Activated CD4-positive, alpha-beta T cell treated with anti-CD3 and anti-CD28 coated beads, Interleukin-2, Interleukin-4, amounts not matched to agents 100 ng/mL and 50 ng/mL, durations not matched to agents 16 hours and 8 hours (primary cell): ENCODE data around the gene GBE1.

Experiments
- DNase-seq: peaks from one replicate; pipeline ENCODE4 v3.0.0-alpha.2; 2020; ENCODE audit warnings: low spot score

Gene GBE1

DNA sequence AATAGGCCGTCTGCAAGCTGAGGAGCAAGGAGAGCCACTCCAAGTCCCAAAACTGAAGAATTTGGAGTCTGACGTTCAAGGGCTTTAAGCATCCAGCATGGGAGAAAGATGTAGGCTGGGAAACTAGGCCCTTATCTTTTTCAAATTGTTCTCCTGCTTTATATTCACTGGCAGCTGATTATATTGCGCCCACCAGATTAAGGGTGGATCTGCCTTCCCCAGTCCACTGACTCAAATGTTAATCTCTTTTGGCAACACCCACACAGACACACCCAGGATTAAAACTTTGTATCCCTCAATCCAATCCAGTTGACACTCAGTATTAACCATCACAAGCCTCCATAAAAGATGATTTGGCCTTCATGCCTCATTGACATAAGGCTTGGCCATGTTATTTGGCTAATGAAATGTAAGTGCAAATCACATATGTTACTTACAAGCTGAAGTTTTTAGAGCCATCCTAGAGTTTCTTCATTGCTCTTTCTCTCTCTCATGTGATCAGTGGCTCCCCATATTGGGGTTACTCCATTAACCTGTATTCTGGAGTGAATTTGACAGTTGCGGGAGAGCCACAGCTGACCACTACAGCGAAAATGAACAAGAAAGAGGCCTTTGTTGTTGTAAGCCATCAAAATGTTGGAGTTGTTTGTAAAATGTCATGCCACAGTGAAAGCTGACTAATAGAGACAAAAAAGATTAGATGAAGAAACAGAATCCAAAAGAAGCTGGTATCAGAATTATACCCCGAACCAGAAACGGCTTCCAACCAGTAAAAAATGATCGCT lies 61.7 kb downstream of the GBE1 start:
- DNase-seq: no peak

DNA sequence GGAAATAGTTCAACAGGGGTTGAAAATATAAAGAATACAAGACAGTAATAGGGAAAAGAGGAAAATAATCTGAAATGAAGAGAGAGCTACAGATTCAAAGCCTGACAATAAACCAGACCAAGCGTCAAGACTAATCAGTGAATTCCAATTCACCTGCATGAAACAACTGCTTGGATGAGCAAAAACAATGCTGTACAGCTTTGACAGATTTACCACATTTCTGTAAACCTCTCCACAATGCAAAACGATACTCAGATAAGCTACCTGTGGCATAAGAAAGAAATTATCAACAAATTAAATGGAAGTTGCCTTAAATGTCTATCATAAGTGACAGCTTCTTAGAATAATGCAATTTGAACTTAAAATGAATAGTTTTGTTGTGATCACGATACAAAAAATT lies 65.4 kb downstream of the GBE1 start:
- DNase-seq: no peak

DNA sequence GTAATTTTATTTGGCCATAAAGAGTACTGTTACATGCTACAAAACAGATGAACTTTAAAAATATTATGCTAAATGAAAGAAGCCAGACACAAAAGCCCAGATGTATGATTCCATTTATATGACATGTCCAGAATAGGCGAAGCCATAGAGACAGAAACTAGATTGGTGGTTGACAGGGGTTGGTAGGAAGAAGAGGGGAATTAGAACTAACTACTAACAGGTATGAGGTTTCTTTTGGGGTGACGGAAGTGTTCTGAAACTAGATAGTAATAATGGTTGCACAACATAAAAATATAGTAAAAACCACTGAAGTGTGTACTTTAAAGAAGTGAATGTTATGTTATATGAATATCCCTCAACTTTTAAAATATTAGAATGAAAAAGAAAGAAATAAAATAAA lies 66.1 kb downstream of the GBE1 start:
- no peak for DNase-seq

DNA sequence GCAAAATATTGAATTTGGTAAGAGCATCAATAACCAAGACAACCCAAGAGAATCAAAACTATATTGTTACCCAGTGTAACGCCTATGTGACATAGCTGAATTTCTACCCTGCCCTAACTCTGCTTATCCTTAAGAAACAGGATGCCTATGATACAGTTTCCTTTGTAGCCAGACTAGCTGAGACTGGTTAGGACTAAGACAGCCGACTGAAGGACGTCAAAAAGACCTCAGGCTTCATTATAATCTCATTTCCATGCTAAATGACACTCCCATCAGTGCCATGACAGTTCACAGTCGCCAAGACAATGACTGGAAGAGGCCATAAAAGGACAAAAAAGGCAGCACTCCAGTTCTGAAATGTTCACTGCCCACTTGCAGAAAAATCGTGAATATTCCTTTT lies 66.8 kb downstream of the GBE1 start:
- DNase-seq: no peak

DNA sequence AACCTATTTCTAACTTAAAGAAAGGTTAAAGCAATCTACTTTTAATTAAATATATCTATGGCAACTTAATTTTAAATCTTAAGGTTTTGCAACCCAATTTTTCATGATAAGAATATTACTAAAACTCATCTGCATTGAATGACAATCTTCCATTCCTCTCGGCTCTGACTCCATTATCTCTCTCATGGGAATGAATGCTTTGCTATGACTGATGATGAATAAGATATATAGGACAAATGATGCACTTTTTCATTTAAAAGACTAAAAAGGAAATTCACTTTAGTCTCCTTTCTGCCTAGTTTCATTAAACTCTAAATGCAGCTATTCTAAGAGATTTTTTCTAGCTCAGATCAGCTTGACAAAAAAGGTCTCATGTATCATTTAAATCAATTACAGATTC lies 68.7 kb downstream of the GBE1 start:
- no peak for DNase-seq

DNA sequence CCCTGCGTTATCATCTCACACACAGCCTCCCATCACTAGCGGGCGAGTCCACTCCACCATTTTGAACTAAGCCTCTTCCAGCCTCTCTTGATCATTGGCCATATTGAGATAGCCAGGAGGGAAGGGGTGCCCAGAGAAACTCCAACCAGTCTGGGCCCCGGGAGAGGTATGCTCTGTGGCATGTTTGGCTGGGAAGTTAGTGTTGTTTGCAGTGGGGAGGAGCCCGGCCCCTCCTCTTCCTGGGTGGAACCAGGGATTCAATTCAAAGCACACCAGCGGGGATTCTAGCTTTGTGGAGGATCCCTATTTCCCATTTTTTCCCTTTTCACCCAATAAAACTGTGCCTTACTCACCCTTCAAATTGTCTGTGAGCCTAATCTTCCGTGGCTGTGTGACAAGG lies 71.8 kb downstream of the GBE1 start:
- no peak for DNase-seq

DNA sequence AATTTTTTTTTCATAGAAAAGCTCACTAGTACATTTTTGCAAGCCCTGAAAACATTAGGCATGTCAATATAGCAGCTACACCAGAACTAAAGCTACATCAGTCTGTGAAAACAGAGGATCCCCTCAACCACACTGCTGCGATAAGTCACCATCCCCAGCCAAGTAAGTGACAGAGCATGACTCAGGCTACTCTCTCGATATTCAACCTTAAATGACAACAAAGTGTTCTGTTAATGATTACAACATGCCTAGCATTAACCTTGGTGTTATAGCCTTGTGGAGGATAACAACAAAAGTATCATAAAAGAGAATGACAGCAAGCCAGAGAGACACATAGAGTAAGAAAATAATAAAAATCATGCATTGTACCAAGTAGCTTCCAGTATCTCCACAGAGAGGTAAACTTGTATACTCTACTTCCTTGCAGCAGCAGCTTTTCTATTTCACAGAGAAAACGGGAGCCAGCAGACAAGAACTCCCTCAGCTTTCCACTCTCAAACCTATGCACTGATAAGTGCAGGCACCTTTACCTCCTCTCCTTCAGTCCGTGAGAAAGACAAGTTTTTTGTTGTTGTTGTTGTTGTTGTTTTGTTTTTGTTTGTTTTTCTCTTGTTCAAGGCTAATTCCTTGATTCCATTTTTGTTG lies 76.6 kb downstream of the GBE1 start:
- DNase-seq: no peak

DNA sequence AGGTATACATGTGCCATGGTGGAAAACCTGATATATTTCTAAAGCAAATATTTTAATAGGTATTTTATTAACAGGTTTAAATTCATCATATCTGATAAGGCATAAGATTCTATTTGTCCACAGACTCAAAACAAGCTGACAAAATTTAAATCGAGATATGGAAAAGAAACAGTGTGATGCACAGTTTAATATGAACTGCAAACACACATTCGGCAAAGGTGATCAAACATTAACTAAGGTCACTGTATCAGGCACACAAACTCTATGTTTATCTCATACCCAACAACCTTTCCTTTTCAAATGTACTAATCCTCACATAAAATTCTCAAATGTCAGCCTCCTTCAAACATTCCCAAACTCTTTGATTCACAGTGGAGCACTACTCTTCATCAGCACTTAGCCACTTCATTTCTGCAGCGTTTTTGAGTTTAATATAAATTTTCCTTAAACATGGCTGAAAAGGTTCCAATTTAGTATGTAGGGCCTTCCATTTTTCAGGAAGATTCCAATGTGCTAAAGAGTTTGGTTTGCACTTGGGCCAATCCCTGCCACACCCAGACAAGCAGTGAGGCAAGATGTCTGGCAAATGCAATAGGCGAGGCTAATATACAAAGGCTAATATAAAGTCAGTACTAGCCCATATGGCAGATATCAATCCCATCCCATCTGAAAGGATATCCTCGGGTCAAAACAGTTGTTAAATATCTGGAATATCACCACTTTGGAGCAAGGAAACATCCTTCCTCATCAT lies 84.6 kb downstream of the GBE1 start:
- no peak for DNase-seq

DNA sequence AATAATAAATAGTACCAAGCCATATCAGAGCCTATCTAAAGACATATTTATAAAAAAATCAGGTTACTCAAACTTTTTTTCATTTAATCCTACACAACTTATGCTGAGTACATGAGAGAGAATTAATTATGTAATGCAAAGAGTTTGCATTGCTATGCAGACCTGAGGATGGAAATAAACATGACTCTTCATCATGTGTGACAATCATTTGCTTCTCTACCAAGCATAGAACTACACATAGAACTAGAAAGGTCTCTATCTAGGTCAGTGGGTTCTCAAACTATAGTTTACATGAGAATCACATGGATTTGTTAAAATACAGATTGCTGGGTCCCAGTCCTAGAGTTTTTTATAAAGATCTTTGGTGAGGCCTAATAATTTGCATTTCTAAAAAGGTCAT lies 86.8 kb downstream of the GBE1 start:
- DNase-seq: no peak

DNA sequence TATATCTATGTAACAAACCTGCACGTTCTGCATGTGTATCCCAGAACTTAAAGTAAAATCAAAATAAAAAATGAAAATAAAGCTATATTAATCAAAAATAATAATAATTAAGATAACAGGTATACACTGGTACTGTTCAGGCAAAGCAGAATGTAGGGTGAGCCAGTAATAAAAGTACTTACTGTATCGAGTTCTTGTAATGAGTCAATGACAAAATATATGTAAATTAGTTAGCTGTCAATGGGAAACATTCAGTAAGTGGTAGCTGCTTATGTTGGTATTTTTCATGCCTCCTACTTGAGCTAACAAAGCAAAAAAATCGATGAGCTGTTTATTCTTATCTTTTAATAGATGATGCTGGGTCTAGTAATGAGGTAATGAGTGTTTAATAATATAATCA lies 93.2 kb downstream of the GBE1 start:
- no peak for DNase-seq

DNA sequence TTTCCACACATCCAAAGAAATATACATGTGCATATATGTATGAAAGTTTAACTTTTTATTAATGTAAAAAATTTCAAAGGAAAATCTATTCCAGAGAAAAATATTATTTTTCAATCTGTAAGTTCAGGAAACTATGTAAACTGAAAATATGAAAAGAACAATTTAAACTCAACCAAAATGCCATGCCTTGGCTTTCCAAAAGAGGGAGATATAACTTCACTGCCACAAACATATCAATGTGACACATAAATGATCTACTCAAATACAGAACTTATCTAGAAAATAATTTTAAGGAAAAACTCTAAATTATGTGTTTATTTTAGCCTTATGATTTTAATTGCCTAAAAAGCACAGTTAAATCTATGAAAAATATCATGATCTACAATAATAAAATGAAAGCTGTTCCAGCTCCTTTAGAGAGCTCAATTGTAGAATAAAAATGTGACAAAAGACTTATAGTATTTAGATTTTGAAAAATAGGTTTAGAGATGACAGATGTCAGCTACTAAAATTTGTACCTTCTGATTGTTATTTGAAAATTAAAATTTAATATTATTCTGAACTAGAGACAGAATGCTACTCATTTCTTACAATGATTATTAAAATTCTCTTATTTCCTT lies 94.8 kb downstream of the GBE1 start:
- no peak for DNase-seq

DNA sequence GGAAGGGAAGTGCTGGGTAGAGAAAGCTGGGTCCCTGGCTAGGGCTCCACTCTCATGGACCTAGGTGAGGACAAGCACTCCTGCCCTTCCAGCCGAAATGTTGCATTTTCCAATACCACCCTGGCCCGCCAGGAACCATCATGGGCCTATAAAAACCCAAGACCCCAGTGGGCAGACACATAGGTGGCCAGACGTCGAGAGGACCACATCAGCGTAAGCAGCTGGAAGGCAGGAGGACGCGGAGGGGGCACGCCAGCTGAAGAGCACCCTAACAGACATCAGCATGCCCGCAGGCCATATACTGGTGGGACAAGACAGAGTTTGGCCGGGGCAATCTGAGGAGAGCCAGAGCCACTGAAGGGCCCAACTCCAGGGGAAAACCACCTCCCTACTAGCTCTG lies 98.3 kb downstream of the GBE1 start:
- no peak for DNase-seq

DNA sequence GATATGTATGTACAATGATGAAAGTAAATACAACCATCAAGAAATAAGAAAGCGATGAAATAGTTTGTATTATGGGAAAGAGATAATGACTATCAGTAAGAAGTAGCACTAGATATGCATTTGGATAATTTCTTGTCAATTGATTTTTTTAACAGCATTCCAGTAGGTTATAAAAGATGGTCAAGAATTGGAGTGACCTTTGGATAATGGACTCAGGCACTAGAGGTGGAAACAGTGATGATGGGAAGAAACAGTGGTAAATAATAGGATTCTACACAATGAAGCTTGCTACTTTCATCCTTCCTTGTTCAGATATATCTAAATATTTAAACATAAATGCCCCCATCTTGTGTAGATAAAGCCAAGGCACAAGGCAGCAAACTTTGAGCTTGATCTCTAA lies 101.4 kb downstream of the GBE1 start:
- DNase-seq: no peak

DNA sequence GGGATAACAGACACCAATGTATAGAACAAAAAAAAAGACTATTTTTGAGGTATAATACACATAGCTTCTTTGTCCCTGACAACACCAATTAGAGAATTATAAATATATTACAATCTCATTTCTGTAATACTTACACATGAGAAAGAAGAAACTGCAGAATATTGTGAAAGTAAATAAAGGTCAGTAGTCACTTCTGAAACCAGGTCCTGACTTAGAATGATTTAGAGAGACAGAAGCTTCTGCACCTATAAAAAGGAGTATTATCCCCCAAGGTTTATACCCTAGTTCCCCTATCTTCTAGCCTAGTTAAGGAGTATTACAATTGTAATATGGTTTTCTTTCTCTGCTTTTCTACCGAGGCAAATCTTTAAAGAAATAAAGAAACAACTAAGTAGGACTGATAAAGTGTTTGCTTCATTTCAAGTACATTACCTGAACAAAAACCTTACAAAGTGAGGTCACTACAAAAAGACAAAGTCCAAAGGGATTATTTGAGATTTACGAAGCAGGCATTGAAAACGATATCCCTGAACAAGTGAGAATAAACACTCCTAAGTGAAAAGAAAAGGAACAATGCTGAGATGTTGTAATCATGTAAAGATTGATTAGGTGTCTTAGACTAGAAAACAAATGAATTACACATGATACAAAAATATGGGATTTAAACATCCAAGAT lies 103.0 kb downstream of the GBE1 start:
- no peak for DNase-seq

DNA sequence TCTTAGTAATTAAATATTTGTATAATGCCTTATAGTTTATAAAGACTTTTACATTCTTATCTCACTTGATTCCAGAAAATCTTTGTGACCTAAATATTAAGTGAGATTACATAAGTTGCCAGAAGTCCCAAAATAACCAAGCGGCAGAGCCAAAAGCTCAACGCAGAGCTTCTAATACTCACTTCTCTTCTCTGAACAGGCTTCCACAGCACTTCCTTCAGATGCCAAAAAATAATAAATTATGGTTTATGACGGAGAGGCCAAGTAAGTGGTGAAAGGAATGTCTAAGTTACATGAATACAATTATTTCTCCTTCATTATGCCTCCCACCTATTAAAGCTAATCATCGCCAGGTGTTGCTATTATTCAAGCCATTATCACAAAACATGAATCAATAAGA lies 110.3 kb downstream of the GBE1 start:
- DNase-seq: no peak

DNA sequence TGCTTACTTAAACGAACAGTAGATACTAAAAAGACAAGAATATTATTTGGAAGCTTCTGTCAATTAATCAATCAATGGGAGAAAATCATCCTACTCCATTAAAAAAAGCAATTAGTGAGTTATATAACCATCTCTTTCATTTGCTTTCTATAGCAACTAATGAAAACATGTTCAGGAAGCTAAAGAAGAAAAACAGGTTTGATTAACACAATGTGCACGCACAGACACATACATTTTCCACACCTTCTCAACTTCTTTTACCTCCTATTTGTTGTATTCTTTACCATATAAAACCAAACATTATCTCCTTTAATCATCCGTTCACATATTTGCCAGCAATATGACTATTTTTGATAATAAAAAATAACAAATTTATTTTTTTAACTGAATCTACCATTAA lies 111.3 kb downstream of the GBE1 start:
- DNase-seq: no peak

DNA sequence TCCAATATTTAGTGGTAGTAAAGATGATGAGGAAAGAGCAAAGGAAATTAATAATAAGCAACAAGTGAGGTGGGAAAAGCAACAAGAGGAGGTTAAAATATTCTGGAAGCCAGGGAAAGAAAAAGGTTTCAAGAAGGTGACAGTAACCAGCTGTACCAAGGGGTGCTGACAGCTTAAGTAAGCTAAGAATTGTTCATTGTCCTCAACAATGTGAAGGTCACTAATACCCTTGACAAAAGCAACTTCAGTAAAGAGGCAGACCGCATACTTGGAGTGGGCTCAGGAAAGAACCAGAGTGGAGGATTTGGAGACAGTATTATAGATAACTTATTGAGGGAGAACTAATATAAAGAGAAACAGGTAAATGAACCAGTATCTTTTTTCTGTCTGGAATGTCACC lies 116.2 kb downstream of the GBE1 start:
- DNase-seq: no peak

DNA sequence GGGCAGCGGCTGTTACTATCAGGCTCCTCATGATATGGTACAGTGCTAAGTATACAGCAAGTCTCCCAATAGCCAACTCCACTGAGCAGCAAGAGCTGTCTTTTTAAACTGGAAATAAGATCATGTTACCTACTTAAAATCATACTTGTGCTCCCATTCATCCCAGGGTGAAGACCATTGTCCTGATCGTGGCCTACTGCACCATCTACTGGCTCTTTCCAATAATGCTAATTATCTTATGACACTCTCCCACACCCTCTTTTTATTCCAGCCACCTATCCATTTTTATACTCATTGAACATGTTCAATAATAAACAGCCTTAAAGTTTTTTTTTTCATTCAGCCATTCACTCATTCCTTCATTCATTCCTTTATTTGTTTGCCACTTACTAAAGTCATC lies 117.7 kb downstream of the GBE1 start:
- DNase-seq: no peak

DNA sequence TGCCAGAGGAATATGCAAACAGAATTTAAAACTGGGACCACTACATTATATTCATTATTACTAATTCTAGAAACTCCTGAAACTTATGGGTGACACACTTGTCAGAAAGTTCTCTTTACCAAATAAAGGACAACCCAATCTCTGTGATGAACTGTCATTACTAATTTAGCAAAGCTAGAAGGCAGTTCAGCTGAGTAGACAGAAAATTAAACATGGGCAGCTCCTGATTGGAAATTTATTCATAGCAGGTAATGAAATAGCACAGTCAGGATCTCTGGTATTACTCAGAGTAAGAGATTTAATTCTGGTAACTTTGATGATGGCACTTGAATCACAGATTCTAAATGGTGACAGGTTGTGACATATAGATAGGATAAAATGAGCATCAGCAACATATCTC lies 123.0 kb downstream of the GBE1 start:
- DNase-seq: no peak

DNA sequence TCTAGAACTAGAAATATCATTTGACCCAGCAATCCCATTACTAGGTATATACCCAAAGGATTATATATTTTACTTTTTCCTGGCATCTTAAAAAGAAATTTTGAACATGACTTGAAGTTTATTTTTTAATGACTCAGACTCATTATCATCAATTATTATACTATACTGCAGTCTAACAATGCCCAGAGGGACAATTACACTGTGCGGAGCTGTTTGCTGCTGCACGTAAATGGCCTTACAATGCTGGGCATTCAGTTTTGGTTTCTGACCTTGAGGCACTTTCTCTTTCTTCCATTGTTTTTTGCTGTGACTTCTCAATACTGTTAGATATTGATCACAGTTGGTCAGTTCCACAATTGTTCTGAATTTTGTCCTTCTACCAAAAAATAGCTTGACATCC lies 128.8 kb downstream of the GBE1 start:
- no peak for DNase-seq

DNA sequence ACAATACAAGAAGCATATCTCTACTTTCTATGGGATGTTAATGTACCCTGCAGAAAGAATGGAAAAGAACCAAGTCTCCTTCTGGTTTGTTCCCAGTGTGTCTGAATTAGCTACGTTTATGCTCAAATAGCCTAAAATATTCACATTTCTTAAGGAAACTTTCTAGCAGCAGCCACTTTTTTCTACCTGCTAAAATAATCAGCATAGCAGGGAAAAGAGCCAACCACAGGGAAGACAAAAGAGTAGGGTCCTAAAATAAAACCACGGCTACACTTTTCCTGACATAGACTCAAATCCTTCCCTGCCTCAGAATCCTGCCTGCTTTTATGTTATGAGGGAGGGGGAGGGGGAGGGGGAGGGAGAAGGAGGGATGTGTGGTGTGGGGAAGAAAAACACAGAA lies 136.7 kb downstream of the GBE1 start:
- DNase-seq: no peak

DNA sequence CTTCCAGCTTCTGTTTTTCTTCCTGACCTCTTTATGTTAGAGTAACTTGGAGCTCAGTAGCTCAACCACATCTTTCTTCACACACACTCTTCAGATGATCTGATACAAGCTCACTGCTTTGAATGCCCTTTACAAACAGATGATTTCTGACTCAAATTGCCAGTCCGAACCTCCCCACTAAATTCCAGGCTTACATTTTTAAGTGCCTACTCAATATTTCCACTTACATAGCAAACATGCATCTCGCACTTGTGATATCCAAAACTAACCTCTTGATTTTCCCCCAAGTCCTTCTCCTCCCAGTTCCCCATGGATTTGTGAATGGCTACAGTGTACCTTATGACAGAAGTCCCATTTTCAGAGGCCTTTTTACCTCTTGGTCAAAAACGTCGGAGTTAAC lies 139.1 kb downstream of the GBE1 start:
- no peak for DNase-seq
